Nephron progenitor cell (in vitro differentiated cells): ENCODE results near the gene ACTR10.

Experiments used
- DNase-seq: peaks from one replicate; pipeline ENCODE4 v3.0.0; 2021
- H3K27ac Mint-ChIP-seq: 2 replicates; pipeline ENCODE4 v1.8.0; 2021; ENCODE audit warnings: mild to moderate bottlenecking, moderate library complexity, mixed read lengths
- H3K27me3 Mint-ChIP-seq: 2 replicates; pipeline ENCODE4 v1.8.0; 2021; ENCODE audit warnings: mild to moderate bottlenecking, low read depth, mixed read lengths; ENCODE audit not compliant: poor library complexity
- H3K36me3 Mint-ChIP-seq: 2 replicates; pipeline ENCODE4 v1.8.0; 2021; ENCODE audit warnings: low read depth, mixed read lengths
- H3K4me1 Mint-ChIP-seq: 2 replicates; pipeline ENCODE4 v1.8.0; 2021; ENCODE audit warnings: mixed read lengths
- H3K4me3 Mint-ChIP-seq: 2 replicates; pipeline ENCODE4 v1.8.0; 2021; ENCODE audit warnings: mild to moderate bottlenecking, moderate library complexity, mixed read lengths
- H3K9me3 Mint-ChIP-seq: 2 replicates; pipeline ENCODE4 v1.8.0; 2021; ENCODE audit warnings: mild to moderate bottlenecking, moderate library complexity, mixed read lengths
- CTCF ChIP-seq: fragments of 200-600 bp; sonication (generic); IDR thresholded peaks from 2 replicates; pipeline ENCODE4 v1.5.0; 2021; ENCODE audit warnings: antibody characterized with exemption

The ACTR10 gene

GRCh38 chr14:58239244-58240195, 39.6 kb downstream of the ACTR10 start:
- Mint-ChIP-seq H3K36me3 (peaks cover 4% of the 10 kb centered on the region), H3K27me3 (peaks cover 7% of the 10 kb centered on the region), H3K4me1 (peaks cover 19% of the 10 kb centered on the region), H3K27ac (no peak overlapping the region), H3K9me3 (no peaks in the 10 kb centered on the region), H3K4me3 (no peak overlapping the region)
- TF ChIP-seq CTCF = no peak
- DNase-seq = peak; percentile 81

GRCh38 chr14:58243790-58244555, 44.0 kb downstream of the ACTR10 start:
- peaks cover 7% of the 10 kb centered on the region for H3K36me3 Mint-ChIP-seq
- no peak for DNase-seq
- H3K9me3 Mint-ChIP-seq = no peaks in the 10 kb centered on the region
- peaks cover 42% of the 10 kb centered on the region for H3K4me1 Mint-ChIP-seq
- no peak for TF ChIP-seq CTCF
- H3K27me3 Mint-ChIP-seq = peaks cover 11% of the 10 kb centered on the region
- peak overlapping the region; percentile 99 for H3K4me3 Mint-ChIP-seq
- H3K27ac Mint-ChIP-seq = peak overlapping the region; percentile 32

- H3K4me1 Mint-ChIP-seq = peaks cover 42% of the 10 kb centered on the region
- no peaks in the 10 kb centered on the region for H3K9me3 Mint-ChIP-seq
- TF ChIP-seq CTCF = no peak
- peak; percentile 98 for DNase-seq
- peak within 1 kb of the TSS; percentile 100 for H3K27ac Mint-ChIP-seq
- H3K4me3 Mint-ChIP-seq = peak within 1 kb of the TSS; percentile 99
- peaks cover 7% of the 10 kb centered on the region for H3K36me3 Mint-ChIP-seq
- peaks cover 10% of the 10 kb centered on the region for H3K27me3 Mint-ChIP-seq
These were observed 44.8 kb downstream of the ACTR10 start, which contains the start of gene PSMA3 for GRCh38 chr14:58244556-58245387. Gene PSMA3 (plus strand): TSS chr14:58244843. CDS start chr14:58244921, 78 bp downstream.

- DNase-seq = no peak
- H3K27me3 Mint-ChIP-seq = peaks cover 8% of the 10 kb centered on the region
These were observed 45.6 kb downstream of the ACTR10 start for GRCh38 chr14:58245562-58245961.

More at GRCh38 chr14:58245562-58245961, 45.6 kb downstream of the ACTR10 start:
- Mint-ChIP-seq H3K36me3 (peaks cover 12% of the 10 kb centered on the region), H3K4me3 (peak overlapping the region; percentile 99), H3K4me1 (peaks cover 42% of the 10 kb centered on the region), H3K9me3 (no peaks in the 10 kb centered on the region), H3K27ac (peak overlapping the region; percentile 100)
- no peak for TF ChIP-seq CTCF
